Measurements from ENCODE around the gene LSR.

Gene LSR

GRCh38 chr19:35306473-35307246 lies 57.9 kb downstream of the LSR start:
- DNase-seq, result no peak

- no peak for DNase-seq
Observed at GRCh38 chr19:35307931-35308330, 59.1 kb downstream of the LSR start.

GRCh38 chr19:35308910-35309309 lies 60.1 kb downstream of the LSR start:
- no peak for DNase-seq

- DNase-seq, result no peak
Observed at GRCh38 chr19:35309481-35310279, 60.9 kb downstream of the LSR start.

- DNase-seq, result no peak
Observed at GRCh38 chr19:35310331-35310730, 61.5 kb downstream of the LSR start.

- DNase-seq, result no peak
Observed at GRCh38 chr19:35310811-35311465, 62.1 kb downstream of the LSR start.

- DNase-seq, result no peak
Observed at GRCh38 chr19:35311901-35312665, 63.3 kb downstream of the LSR start.

GRCh38 chr19:35313587-35313986 lies 64.8 kb downstream of the LSR start:
- no peak for DNase-seq

GRCh38 chr19:35314031-35314430 lies 65.2 kb downstream of the LSR start:
- DNase-seq, result no peak

GRCh38 chr19:35314858-35315470 lies 66.2 kb downstream of the LSR start:
- DNase-seq, result no peak

- no peak for DNase-seq
Observed at GRCh38 chr19:35315883-35316282, 67.1 kb downstream of the LSR start.

- no peak for DNase-seq
Observed at GRCh38 chr19:35316560-35316959, 67.8 kb downstream of the LSR start.
